IPS-15b (cell line): ENCODE measurements around the gene CHST8.

Experiments
- H3K27me3 ChIP-seq: one replicate; pipeline ENCODE4 v1.6.1; 2013; ENCODE audit warnings: low read length; ENCODE audit not compliant: control insufficient read depth, insufficient read depth
- H3K36me3 ChIP-seq: one replicate; pipeline ENCODE4 v1.6.1; 2013; ENCODE audit warnings: low read length; ENCODE audit not compliant: control insufficient read depth, insufficient read depth
- H3K4me1 ChIP-seq: one replicate; pipeline ENCODE4 v1.6.1; 2013; ENCODE audit warnings: mild to moderate bottlenecking, low read length; ENCODE audit not compliant: control insufficient read depth, insufficient read depth
- H3K4me3 ChIP-seq: one replicate; pipeline ENCODE4 v1.5.1; 2013; ENCODE audit warnings: low read depth, low read length
- H3K9ac ChIP-seq: one replicate; pipeline ENCODE4 v1.6.1; 2013; ENCODE audit warnings: low read depth, mild to moderate bottlenecking, low read length
- H3K9me3 ChIP-seq: one replicate; pipeline ENCODE4 v1.6.1; 2013; ENCODE audit warnings: mild to moderate bottlenecking, low read length; ENCODE audit not compliant: control insufficient read depth, insufficient read depth

CHST8 gene

GRCh38 chr19:33618884-33619283 lies 2.9 kb upstream of the CHST8 start:
- Histone ChIP-seq H3K4me3 (no peak overlapping the region), H3K9ac (no peak overlapping the region), H3K36me3 (no peaks in the 10 kb centered on the region), H3K27me3 (peaks cover 43% of the 10 kb centered on the region), H3K9me3 (no peaks in the 10 kb centered on the region), H3K4me1 (peaks cover 4% of the 10 kb centered on the region)

DNA sequence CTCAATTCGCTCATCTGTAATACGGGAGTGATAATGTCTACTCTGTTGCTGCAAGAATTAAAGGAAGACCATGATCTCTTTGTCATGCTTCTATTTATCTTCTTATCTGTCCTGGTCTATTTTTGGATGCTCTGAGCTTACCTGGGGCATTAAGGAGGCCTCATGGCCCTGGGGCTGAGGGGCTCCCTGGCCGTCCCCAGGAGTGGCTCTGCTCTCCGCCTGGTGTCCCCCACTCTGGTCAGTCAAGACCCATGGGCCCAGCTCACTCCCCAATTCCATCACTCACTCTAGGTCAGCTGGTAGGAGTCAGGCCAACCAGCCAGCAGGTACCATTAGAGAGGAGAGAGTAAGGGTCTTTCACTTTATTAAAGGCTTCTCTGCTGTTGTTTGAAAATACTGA lies 1.1 kb upstream of the CHST8 start:
- no peaks in the 10 kb centered on the region for H3K36me3 ChIP-seq
- H3K4me1 ChIP-seq = peaks cover 4% of the 10 kb centered on the region
- no peak overlapping the region for H3K9ac ChIP-seq
- H3K9me3 ChIP-seq = no peaks in the 10 kb centered on the region
- H3K27me3 ChIP-seq = peaks cover 46% of the 10 kb centered on the region
- no peak overlapping the region for H3K4me3 ChIP-seq

DNA sequence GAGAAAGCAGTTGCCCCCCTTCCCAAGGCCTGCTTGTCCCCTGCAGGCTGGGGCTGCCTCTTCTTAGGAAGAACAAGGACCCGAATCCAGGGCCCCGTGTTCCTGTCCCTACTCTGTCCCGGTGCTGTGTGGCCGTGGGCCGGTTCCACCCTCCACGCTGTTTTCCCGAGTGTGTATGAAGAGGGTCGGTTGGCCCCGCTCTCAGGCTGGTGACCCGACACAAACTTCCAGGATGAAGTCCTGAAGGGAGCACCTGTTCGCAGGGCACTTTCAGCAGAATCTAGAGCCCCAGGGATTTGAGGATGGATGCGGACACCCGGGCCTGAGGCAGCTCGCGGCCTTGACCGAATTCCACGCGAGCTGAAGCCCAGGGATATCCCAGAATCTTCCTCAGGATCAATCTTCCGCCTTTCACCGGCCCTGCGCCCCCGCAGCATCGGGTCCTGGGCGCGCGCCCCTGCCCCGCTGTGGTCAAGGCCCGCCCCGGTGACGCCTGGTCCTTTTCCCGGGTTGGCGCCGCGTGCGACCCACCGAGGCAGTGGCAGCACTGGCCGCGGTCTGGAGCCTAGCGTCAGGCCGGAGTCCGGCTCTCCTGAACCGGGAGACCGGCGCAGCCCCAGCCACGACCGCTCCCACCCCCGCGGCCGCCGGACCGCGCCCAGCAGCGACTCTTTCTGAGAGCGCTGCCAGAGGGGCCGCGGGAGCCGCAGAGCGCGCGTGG lies 528 bp upstream of the CHST8 start:
- no peaks in the 10 kb centered on the region for H3K36me3 ChIP-seq
- H3K9ac ChIP-seq = no peak overlapping the region
- H3K4me3 ChIP-seq = peak overlapping the region; percentile 41
- no peaks in the 10 kb centered on the region for H3K9me3 ChIP-seq
- H3K27me3 ChIP-seq = peaks cover 46% of the 10 kb centered on the region
- H3K4me1 ChIP-seq = peaks cover 6% of the 10 kb centered on the region

DNA sequence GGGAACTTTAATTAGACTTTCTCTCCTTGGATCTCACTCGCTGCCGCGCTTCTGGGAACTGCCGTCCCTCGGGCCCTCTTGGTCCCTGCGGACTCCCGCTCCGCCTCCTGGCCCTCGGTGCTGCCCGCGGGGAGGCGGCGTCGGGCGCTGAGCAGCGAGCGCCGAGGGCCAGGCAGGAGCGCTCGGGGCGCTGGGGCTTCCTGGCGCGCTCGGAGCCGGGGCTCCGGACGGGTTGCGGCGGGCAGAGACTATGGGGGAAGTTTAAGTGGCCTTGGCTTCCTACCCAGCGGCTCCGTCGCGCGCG lies 704 bp downstream of the CHST8 start:
- peaks cover 46% of the 10 kb centered on the region for H3K27me3 ChIP-seq
- no peaks in the 10 kb centered on the region for H3K36me3 ChIP-seq
- peaks cover 6% of the 10 kb centered on the region for H3K4me1 ChIP-seq
- H3K9me3 ChIP-seq = no peaks in the 10 kb centered on the region
- H3K4me3 ChIP-seq = peak overlapping the region; percentile 75
- H3K9ac ChIP-seq = peak overlapping the region; percentile 70

DNA sequence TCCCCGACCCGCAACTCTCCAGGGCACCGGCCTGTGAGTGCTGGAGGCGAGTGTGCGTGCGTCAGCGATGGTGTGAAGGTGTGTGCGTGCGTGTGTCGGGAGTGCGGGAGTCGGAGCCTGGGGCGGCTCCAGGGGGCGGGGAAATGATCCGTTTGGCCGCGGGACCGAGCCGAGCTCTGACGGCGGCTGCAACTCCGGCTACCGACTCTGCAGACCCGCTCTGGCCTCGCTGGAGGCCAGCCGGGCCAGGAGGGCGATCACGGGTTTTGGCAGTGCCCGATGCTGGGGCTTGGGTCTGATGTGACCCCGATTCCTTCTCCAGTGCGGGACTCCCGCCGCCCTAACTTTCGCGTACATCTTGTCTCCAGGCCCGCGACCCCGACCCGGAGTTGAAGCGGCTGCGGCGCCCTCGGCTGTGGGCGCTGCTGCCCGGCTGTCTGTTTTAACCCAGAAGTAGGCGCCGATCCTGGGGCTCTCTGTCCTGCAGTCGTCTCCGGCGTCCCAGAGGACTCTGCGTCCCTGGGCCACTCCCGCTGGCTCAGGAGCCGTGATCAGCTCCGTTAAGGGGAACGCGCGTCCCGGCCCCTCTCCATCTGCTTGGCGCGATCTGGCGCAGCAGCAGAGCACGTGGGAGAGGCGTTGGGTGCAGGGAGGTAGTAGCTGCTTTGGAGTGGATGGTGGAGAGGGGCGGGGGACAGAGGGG lies 1.2 kb downstream of the CHST8 start:
- Histone ChIP-seq H3K4me1 (peaks cover 6% of the 10 kb centered on the region), H3K4me3 (peak overlapping the region; percentile 75), H3K36me3 (no peaks in the 10 kb centered on the region), H3K9me3 (no peaks in the 10 kb centered on the region), H3K9ac (peak overlapping the region; percentile 70), H3K27me3 (peaks cover 43% of the 10 kb centered on the region)

GRCh38 chr19:33624586-33624985 lies 2.8 kb downstream of the CHST8 start:
- Histone ChIP-seq H3K36me3 (no peaks in the 10 kb centered on the region), H3K4me3 (no peak overlapping the region), H3K9me3 (no peaks in the 10 kb centered on the region), H3K9ac (no peak overlapping the region), H3K27me3 (peaks cover 33% of the 10 kb centered on the region), H3K4me1 (peaks cover 6% of the 10 kb centered on the region)

GRCh38 chr19:33627526-33627925 lies 5.8 kb downstream of the CHST8 start:
- Histone ChIP-seq H3K9ac (no peak overlapping the region), H3K27me3 (peaks cover 15% of the 10 kb centered on the region), H3K4me1 (peaks cover 10% of the 10 kb centered on the region), H3K4me3 (no peak overlapping the region), H3K9me3 (no peaks in the 10 kb centered on the region), H3K36me3 (no peaks in the 10 kb centered on the region)

- H3K36me3 ChIP-seq = no peaks in the 10 kb centered on the region
- H3K4me3 ChIP-seq = no peak overlapping the region
- H3K9ac ChIP-seq = no peak overlapping the region
- H3K27me3 ChIP-seq = peaks cover 11% of the 10 kb centered on the region
- peaks cover 10% of the 10 kb centered on the region for H3K4me1 ChIP-seq
- H3K9me3 ChIP-seq = no peaks in the 10 kb centered on the region
These were observed 6.4 kb downstream of the CHST8 start for GRCh38 chr19:33627962-33628839.

GRCh38 chr19:33628921-33629825 lies 7.4 kb downstream of the CHST8 start:
- H3K9me3 ChIP-seq = no peaks in the 10 kb centered on the region
- no peak overlapping the region for H3K4me3 ChIP-seq
- no peak overlapping the region for H3K9ac ChIP-seq
- H3K27me3 ChIP-seq = peaks cover under 1% of the 10 kb centered on the region
- H3K36me3 ChIP-seq = no peaks in the 10 kb centered on the region
- H3K4me1 ChIP-seq = peaks cover 6% of the 10 kb centered on the region

- H3K4me3 ChIP-seq = no peak overlapping the region
- H3K27me3 ChIP-seq = no peaks in the 10 kb centered on the region
- H3K4me1 ChIP-seq = peaks cover 6% of the 10 kb centered on the region
- H3K36me3 ChIP-seq = no peaks in the 10 kb centered on the region
- H3K9me3 ChIP-seq = no peaks in the 10 kb centered on the region
- H3K9ac ChIP-seq = no peak overlapping the region
These were observed 8.1 kb downstream of the CHST8 start for GRCh38 chr19:33629826-33630375.
